Islet of Langerhans (tissue), 1 donor: ENCODE data around the gene FER.
A peak's percentile ranks its signal among the peaks of the same experiment; 100 is the strongest.
"Not testable (repeated sequence)": the region's sequence is repeated elsewhere in the genome, so short reads cannot be mapped to it uniquely, and the experiment has no call there.

Experiments
- FAIRE-seq: peaks from one replicate; lab custom pipeline; 2011; peaks lifted over from hg19 to GRCh38; lab: Jason Lieb, UNC

Gene FER

DNA sequence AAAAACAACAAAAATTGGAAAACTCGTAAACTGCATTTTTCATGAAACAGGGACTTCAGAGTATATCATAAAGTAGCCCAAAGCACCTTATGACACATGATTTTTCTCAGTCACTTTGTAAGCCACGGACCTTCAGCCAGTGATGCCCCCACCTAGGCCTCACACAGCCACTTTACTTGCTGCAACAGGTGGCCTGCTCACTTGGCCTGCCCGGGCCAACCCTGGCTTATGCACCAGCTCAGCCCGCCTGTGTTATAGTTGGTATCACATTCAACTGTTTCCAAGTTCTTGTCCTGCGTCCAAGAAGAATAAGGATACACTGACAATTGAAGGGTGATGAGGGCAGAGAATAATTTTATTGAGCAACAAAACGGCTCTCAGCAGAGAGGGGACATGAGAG is 219.2 kb downstream of the FER start:
- FAIRE-seq = no peak

DNA sequence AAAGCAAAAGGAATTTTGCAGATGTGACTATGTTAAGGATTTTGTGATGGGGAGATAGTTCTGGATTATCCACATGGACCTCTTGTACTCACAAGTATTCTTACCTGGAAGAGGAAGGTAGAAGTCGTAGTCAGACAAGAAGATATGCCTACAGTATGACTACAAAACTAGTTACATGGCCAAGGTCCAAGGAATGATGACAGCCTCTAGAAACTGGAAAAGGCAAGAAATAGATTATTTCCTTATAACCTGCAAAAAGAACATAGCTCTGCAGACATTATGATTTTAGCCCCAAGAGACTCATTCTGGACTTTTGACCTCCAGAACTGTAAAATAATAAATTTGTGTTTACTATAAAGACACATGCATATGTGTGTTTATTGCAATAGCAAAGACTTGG is 226.9 kb downstream of the FER start:
- no peak for FAIRE-seq

DNA sequence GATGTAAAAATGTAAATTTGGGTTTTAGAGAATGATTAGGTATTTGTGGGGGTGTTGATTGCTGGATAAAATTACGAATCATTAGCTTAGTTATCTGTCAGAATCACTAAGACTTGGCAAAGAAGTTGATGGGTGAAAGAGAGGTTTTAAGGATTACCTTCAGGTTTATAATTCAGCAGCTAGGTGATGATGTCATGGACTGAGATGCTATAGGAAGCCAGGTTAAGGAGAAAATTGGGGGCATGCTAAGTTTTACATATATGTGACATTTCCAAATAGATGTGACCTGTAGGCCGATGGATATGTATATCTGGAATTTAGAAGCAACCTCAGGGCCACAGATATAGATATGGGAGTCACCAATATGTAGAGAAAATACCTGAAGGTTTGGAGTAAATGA is 228.0 kb downstream of the FER start:
- no peak for FAIRE-seq

DNA sequence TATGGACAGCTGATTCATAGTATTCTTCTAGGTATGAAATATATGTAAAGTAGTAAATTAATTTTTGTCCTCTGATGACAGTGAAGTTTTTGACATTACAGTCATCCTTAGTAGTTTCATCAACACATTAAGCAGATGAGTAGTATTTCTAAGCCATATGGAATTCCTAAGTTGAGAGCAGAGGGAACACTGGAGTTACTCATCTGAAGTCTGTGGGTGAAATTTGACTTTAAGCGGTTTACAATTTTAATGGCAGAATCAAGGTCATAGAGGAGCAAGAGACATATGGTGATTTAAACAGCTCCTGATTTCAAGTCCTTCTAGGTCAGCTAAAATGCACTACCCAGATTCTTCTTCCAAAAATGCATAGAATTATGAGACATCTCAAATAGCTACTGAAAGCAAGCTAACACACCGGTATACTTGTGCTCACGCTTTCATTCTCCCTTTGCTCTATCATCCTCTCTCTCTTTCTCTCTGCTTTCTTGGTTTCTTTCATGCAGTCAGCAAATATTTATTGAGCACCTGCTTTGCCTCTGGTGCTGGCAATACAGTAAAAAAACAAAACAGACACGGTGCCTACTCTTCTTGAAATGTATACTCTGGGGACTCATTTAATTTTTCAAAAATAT is 235.9 kb downstream of the FER start:
- no peak for FAIRE-seq

DNA sequence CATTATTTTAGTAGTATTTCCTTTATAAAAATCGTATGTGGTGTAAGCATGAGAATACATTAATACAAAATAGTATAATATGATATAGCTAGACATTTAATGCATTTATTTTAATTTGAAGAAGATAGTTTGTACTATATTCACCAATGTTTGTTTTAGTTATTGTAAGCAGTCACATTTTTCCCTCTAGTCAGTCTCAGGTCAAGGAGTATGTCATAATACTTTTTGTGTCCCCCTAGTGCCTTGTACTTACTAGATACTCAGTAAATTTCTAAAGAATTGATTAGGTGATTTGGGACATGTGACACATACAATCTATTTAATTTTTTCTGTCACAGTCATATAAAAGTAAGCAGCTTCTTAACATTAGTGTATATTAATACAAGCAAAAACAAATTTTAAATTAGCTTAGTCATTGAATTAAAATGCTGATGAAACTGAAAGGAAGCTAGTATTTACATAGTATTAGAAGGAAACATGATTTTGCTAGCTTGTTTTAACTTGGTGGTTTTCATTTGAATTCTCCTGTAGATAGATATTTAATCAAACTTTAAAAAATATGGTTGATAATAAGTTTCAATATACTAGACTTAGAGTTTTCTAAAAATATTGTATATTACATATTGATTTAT is 242.2 kb downstream of the FER start:
- FAIRE-seq = peak; percentile 97

DNA sequence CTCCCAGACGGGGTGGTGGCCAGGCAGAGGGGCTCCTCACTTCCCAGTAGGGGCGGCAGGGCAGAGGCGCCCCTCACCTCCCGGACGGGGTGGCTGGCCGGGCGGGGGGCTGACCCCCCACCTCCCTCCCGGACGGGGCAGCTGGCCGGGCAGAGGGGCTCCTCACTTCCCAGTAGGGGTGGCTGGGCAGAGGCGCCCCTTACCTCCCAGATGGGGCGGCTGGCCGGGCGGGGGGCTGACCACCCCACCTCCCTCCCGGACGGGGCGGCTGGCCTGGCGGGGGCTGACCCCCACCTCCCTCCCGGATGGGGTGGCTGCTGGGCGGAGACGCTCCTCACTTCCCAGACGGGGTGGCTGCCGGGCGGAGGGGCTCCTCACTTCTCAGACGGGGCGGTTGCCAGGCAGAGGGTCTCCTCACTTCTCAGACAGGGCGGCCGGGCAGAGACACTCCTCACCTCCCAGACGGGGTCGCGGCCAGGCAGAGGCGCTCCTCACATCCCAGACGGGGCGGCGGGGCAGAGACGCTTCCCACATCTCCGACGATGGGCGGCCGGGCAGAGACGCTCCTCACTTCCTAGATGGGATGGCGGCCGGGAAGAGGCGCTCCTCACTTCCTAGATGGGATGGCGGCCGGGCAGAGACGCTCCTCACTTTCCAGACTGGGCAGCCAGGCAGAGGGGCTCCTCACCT is 244.8 kb downstream of the FER start:
- not testable (repeated sequence) for FAIRE-seq

DNA sequence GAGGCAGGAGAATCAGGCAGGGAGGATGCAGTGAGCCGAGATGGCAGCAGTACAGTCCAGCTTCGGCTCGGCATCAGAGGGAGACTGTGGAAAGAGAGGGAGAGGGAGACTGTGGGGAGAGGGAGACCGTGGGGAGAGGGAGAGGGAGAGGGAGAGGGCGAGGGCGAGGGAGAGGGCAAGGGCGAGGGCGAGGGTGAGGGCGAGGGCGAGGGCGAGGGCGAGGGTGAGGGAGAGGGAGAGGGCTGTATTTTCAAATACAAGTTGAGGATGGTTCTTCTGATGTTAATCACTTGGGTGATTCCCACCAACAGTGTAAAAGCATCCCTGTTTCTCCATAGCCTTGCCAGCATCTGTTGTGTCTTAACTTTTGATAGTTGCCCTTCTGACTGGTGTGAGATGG is 245.7 kb downstream of the FER start:
- FAIRE-seq = not testable (repeated sequence)

DNA sequence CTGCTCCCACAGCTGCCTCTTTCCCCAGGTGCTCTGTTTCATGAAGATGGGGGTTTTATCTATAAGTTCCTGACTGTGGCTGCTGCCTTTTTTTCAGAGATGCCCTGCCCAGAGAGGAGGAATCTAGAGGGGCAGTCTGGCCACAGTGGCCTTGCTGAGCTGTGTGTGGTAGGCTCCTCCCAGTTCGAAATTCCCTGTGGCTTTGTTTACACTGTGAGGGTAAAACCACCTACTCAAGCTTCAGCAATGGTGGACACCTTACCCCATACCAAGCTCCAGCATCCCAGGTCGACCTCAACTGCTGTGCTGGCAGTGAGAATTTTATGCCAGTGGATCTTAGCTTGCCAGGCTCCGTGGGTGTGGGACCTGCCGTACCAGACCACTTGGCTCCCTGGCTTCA is 250.0 kb downstream of the FER start:
- FAIRE-seq = no peak

DNA sequence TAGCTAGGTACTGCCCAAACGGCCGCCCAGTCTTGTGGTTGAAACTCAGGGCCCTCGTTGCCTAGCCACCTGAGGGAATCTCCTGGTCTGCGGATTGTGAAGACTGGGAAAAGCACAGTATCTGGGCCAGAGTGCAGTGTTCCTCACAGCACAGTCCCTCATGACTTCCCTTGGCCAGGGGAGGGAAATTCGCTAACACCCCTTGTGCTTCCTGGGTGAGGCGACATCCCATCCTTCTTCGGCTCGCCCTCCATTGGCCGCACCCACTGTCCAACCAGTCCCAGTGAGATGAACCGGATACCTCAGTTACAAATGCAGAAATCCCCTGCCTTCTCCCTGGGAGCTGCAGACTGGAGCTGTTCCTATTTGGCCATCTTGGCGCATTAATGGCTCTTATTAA is 250.5 kb downstream of the FER start:
- no peak for FAIRE-seq

DNA sequence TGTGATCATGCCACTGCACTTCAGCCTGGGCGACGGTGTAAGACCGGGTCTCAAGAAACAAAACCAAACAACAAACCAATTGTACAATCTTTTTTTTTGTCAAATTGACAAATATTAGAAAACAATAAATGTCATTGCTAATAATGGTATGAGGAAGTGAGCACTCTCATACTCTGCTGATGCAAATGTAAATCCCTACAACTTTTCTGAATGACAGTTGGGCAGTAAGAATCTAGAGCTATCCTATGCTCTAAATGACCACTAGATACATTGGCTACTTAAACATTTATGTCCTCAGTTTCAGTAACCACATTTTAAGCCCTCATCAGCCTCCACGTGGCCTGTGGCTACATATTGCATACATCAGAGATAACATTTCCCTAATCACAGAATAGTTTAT is 256.2 kb downstream of the FER start:
- no peak for FAIRE-seq

DNA sequence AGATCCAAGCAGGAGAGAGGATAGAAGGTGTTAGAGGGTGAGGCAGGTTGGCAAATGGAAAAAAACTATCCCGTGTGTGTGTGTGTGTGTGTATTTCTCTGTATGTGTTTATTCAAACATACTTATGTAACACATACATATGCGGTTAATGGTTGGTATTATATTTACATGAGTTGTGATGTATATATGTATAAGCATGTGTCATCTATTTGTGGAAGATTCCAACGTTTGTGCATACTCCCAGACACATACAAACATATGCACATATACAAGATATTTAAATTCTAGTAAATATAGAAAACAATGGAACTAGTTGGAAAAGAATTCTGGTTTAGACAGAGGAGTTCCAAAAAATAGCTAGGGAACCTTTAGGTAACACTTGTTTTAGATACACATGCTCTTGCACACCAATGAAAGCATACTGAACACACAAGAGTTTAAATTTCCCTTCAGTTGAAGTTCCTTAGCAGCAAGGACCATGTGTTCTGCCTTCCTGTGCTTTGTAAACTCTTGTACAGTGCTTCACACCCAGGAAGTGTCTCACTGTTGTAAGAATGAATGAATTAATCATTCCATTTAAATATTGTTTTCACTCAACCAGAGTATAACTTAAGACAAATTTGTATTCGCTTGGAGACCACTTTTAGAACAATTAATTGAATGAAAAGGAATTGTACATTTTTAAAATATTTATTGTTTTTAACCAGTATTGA is 257.8 kb downstream of the FER start:
- no peak for FAIRE-seq

DNA sequence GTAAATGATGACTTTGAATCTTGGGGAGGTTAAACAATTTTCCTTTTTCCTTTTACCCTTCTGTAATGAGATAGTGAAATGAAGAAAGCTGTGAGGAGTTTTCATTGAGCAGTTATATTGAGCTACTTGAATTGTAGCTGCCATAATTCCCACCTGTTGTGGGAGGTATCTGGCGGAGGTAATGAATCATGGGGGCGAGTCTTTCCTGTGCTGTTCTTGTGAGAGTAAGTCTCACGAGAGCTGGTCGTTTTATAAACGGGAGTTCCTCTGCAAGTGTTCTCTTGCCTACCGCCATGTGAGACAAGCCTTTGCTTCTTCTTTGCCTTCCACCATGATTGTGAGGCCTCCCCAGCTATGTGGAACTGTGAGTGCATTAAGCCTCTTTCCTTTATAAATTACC is 258.4 kb downstream of the FER start:
- no peak for FAIRE-seq

DNA sequence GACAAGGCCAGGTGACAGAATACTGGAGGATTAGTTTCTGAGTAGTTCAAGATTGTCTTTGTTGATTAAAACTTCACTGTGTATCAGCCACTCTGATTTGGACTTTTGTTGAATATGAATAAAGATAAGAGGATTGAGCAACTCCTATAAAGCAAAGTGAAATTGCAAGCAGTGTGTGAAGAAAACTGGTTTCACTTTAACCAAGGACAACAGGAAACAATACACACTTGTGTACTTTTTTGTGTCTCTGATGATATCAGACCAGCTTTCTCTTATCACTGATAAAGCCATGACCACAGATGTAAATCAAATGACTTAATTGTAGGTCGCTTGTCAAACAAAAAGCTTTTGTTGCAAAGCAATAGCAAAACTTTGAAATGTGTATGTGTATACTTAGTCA is 268.6 kb downstream of the FER start:
- FAIRE-seq = peak; percentile 53

DNA sequence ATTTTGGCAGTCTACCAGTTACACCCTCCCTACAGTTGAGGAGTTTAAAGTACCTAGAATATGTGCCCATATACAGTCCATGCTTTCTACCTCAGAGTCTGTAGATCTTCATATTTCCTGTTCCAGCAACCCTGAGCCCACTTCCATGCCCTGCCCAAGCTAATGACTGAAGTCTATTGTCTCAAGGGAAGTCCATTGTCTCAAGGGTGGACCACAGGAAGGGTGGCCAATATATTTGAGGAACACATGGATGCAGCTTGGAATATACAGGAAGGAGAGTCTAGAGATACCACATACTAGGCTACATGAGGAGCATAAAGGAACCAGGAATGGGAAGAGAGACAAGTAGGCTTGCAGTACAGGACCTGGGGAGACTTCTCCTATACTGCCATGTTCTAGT is 274.4 kb downstream of the FER start:
- FAIRE-seq = no peak

DNA sequence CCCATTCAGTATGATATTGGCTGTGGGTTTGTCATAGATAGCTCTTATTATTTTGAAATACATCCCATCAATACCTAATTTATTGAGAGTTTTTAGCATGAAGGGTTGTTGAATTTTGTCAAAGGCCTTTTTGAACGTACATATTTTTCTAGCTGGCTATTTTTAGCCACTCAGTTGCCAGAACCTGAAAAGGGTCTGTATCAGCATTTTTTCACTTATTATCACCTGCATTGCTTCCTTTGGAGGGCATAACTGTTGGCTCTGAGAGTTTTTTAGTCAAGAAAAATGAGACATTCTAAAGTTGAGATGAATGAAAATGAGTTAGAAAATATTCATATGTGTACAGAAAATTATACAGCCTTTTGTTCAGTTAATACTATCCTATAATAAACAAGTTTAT is 278.0 kb downstream of the FER start:
- peak; percentile 33 for FAIRE-seq

DNA sequence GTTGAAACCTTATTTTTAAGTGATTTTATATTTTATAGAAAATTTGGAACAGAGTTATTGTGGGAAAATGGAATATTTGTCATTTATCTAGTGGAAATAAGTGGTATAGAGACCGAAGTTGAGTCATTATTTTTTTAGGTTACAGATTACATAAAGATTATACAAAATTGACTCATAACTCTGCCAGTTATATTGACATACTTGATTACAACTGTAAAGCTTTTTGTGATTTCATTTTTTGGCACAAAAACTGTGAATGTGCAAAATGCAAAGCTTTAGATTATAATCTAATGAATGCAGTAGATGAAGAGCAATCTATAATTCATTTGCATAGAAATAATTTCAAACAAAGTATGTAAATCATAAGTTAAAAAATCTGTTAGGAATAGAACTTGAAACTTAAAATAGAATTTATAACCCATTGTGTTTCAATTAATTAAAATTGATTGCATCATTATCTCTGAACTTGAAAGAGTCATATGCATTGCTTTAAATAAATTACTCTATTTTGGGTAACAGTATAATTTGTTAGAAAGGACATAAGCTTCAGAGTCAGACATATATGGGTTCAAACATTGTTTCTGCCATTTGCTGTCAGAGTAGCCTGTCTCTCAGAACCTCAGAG is 280.4 kb downstream of the FER start:
- FAIRE-seq = no peak

DNA sequence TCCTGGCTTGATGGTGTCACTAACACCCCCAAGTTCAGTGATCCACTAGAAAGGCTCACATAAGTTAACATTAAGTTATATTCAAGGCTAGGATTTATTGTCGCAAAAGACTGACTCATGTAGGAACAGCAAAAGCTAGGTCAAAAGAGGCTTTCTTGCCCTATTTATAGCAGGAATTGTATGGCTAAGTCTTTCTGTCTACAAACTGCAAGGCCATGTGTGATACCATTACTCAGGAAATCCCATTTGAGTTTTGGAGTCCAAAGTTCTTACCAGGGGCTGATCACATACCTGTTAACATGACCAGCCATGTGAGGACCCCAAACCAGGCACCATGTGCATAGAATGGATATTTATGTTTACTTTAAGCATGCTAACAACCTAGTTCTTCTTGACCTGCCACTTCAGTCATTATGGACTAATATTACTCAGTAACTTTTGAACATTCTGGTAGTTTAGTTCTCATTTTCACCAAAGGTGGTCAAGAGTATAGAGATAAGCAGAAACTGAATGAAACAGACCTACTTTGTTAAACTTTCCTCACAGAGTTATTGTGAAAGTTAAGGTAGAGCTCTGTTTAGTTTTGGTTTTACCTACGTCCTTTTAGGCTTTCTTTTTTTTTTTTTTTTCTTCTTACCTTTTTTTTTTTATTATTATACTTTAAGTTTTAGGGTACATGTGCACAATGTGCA is 281.1 kb downstream of the FER start:
- FAIRE-seq = no peak

DNA sequence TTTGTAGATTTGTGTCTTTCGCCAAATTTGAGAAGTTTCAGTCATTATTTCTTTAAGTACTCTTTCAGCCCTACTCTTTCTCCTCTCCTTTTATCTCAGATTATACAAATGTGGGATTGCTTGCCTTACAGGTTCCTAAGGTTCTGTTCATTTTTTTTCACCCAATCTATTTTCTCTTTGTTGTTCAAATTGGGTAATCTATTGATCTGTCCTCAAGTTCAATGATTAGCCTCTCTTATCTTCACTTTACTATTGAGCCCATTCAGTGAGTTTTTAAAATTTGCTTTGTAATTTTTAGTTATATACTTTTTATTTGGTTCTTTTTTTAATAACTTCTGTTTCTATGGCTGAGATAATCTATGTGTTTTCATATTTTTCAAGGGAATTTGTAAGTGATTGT is 282.1 kb downstream of the FER start:
- FAIRE-seq = no peak

DNA sequence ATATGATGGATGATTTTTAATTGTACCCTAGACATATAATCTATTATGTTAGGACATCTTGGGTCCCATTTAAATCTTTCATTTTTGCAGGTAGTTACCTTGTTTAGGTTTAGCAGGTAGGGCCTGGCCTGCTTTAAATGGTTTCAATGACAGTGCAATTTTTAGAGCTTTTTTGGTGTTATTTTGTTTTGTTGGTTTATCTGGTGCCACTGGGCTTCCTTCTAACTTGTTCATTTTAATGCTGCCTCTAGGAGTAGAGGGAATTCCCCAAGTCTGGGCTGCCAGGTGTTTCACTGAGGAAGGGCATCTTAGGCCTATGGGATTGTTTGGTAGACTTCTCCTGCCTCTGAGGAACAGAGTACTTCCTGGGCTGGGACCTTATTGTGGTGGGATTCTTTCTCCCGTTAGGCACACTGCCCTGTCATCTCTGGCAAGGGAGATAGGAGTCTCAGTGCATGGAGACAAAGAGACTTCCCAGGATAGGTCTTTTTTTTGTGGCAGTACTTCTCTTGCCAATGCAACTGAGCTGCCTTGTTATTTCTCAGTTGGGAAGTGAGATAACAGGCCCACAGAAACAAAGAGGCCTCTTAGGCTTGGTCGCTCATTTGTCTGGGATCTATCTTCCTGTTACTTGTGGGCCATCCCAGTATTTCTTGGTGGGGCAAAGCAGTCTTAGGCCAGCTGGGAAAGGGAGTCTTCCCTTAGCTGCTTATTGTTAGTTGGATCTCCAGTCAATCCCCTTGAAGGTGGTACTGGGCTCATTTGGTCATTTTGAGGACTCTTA is 282.9 kb downstream of the FER start:
- no peak for FAIRE-seq

DNA sequence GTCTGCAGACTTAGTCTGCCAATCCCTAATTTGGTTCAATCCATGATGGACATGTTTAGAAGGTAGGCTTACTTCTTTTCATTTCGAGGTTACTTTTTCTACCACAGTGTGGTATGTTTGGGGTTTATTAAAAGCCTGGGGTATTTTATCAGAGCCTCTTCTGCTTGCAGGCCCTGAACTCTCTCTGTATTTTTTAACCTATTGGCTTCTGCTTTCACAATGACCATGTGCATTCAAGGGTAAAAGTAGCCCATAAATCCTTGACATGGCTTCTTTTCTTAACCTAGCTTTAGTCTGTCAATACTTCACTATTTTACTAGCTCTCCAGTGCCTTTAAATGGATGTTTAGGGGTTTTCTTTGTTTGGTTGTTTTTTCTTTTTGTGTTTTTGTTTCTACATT is 286.6 kb downstream of the FER start:
- FAIRE-seq = no peak

DNA sequence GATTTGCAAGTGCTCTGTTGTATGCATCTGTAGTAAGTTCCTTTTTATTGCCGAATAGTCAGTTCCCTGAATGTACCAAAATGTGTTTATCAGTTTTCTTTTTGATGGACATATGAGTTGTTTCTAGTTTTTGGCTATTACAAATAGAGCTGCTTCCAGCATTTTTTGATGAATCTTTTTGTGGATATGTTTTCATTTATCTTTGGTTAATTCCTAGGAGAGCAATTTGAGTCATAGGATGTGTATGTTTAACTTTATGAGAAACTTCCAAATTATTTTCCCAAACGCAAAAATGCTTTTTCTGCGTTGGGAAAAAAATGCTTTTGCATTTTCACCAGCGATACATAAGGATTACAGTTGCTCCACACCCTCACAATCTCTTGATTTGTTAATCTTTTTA is 287.7 kb downstream of the FER start:
- no peak for FAIRE-seq
